H9 (cell line): ENCODE measurements around the gene SFMBT1. TPM values are rescaled to one million over a fixed set of nuclear protein-coding genes. Genes with fewer than 3 reads are reported as not detected.

Experiments used
- DNase-seq: peaks from one replicate; pipeline ENCODE4 v3.0.0-alpha.2; 2017
- H2AFZ ChIP-seq: one replicate; pipeline ENCODE4 v1.6.1; 2013; ENCODE audit warnings: mild to moderate bottlenecking, low read length, control low read depth, moderate library complexity
- H2AK5ac ChIP-seq: 2 replicates; pipeline ENCODE4 v1.6.1; 2013; ENCODE audit warnings: low read length, control low read depth, mixed read lengths; ENCODE audit not compliant: insufficient read length
- H2BK120ac ChIP-seq: one replicate; pipeline ENCODE4 v1.6.1; 2013; ENCODE audit warnings: low read depth, mild to moderate bottlenecking, low read length, control low read depth, inconsistent platforms; ENCODE audit not compliant: poor library complexity, severe bottlenecking
- H2BK12ac ChIP-seq: 2 replicates; pipeline ENCODE4 v1.6.1; 2013; ENCODE audit warnings: low read length, control low read depth, mixed read lengths, low read depth; ENCODE audit not compliant: insufficient read length
- H2BK15ac ChIP-seq: 2 replicates; pipeline ENCODE4 v1.6.1; 2013; ENCODE audit warnings: low read depth, low read length, control low read depth
- H2BK20ac ChIP-seq: one replicate; pipeline ENCODE4 v1.6.1; 2013; ENCODE audit warnings: low read depth, mild to moderate bottlenecking, low read length, control low read depth, inconsistent platforms; ENCODE audit not compliant: poor library complexity, severe bottlenecking
- H2BK5ac ChIP-seq: 2 replicates; pipeline ENCODE4 v1.6.1; 2013; ENCODE audit warnings: low read length, control low read depth, mixed read lengths; ENCODE audit not compliant: insufficient read length
- H3K14ac ChIP-seq: 2 replicates; pipeline ENCODE4 v1.6.1; 2013; ENCODE audit warnings: low read length, control low read depth; ENCODE audit not compliant: insufficient read depth
- H3K18ac ChIP-seq: 2 replicates; pipeline ENCODE4 v1.6.1; 2013; ENCODE audit warnings: low read depth, mild to moderate bottlenecking, mixed read lengths, low read length, control low read depth; ENCODE audit not compliant: insufficient read length
- H3K23ac ChIP-seq: 2 replicates; pipeline ENCODE4 v1.6.1; 2013; ENCODE audit warnings: low read length, control low read depth, mixed read lengths, low read depth; ENCODE audit not compliant: insufficient read length
- H3K23me2 ChIP-seq: 2 replicates; pipeline ENCODE4 v1.6.1; 2013; ENCODE audit warnings: low read depth, mild to moderate bottlenecking, mixed read lengths, low read length, control low read depth; ENCODE audit not compliant: insufficient read length, poor library complexity, severe bottlenecking
- H3K27ac ChIP-seq: 2 replicates; pipeline ENCODE4 v1.5.1; 2013; ENCODE audit warnings: low read length, control low read depth, mixed read lengths, low read depth; ENCODE audit not compliant: insufficient read length
- H3K27me3 ChIP-seq: 2 replicates; pipeline ENCODE4 v1.6.1; 2013; ENCODE audit warnings: low read length, control low read depth, inconsistent platforms; ENCODE audit not compliant: insufficient read depth
- H3K4ac ChIP-seq: 2 replicates; pipeline ENCODE4 v1.6.1; 2013; ENCODE audit warnings: low read depth, mild to moderate bottlenecking, control low read depth, inconsistent platforms, low read length, moderate library complexity
- H3K4me1 ChIP-seq: 2 replicates; pipeline ENCODE4 v1.6.1; 2013; ENCODE audit warnings: low read length, control low read depth, inconsistent platforms; ENCODE audit not compliant: insufficient read depth
- H3K4me2 ChIP-seq: 2 replicates; pipeline ENCODE4 v1.6.1; 2013; ENCODE audit warnings: low read length, control low read depth, mixed read lengths; ENCODE audit not compliant: insufficient read length, insufficient read depth
- H3K56ac ChIP-seq: 2 replicates; pipeline ENCODE4 v1.6.1; 2013; ENCODE audit warnings: low read depth, mild to moderate bottlenecking, mixed read lengths, low read length, control low read depth; ENCODE audit not compliant: insufficient read length
- H3K79me1 ChIP-seq: 2 replicates; pipeline ENCODE4 v1.6.1; 2013; ENCODE audit warnings: low read depth, mild to moderate bottlenecking, moderate library complexity, low read length, control low read depth, inconsistent platforms; ENCODE audit not compliant: insufficient read depth, poor library complexity, severe bottlenecking
- H3K79me2 ChIP-seq: 2 replicates; pipeline ENCODE4 v1.6.1; 2013; ENCODE audit warnings: low read length, control low read depth, inconsistent platforms; ENCODE audit not compliant: insufficient read depth
- H3K9ac ChIP-seq: 2 replicates; pipeline ENCODE4 v1.6.1; 2013; ENCODE audit warnings: low read length, control low read depth, mixed read lengths; ENCODE audit not compliant: insufficient read length; ENCODE audit errors: extremely low read depth
- H3K9me3 ChIP-seq: one replicate; pipeline ENCODE4 v1.6.1; 2013; ENCODE audit warnings: low read depth, low read length, inconsistent platforms; ENCODE audit not compliant: control insufficient read depth
- H3T11ph ChIP-seq: one replicate; pipeline ENCODE4 v1.6.1; 2013; ENCODE audit warnings: mild to moderate bottlenecking, low read length, control low read depth, inconsistent platforms
- H4K20me1 ChIP-seq: one replicate; pipeline ENCODE4 v1.6.1; 2013; ENCODE audit not compliant: control insufficient read depth, insufficient read length, insufficient read depth
- H4K5ac ChIP-seq: 2 replicates; pipeline ENCODE4 v1.6.1; 2013; ENCODE audit warnings: low read depth, mild to moderate bottlenecking, mixed read lengths, low read length, control low read depth; ENCODE audit not compliant: insufficient read length
- H4K8ac ChIP-seq: replicated peaks from 2 replicates; pipeline ENCODE4 v1.6.1; 2013; ENCODE audit warnings: low read length, control low read depth, mixed read lengths, low read depth; ENCODE audit not compliant: insufficient read length
- H4K91ac ChIP-seq: 2 replicates; pipeline ENCODE4 v1.6.1; 2013; ENCODE audit warnings: low read depth, mild to moderate bottlenecking, moderate library complexity, mixed read lengths, low read length, control low read depth; ENCODE audit not compliant: insufficient read length
- H3K27ac Mint-ChIP-seq, 3 experiments: 2 replicates in 2 of 3; 3 replicates in 1 of 3; pipeline ENCODE4 v1.8.0; 2020 to 2021; ENCODE audit warnings: mixed read lengths in 3 of 3, mild to moderate bottlenecking in 1 of 3, moderate library complexity in 1 of 3
- H3K27me3 Mint-ChIP-seq: 2 replicates; pipeline ENCODE4 v1.8.0; 2021; ENCODE audit warnings: low read depth, mild to moderate bottlenecking, moderate library complexity, mixed read lengths
- H3K36me3 Mint-ChIP-seq, 3 experiments: 2 replicates in 2 of 3; 3 replicates in 1 of 3; pipeline ENCODE4 v1.8.0; 2020 to 2021; ENCODE audit warnings: low read depth in 3 of 3, mixed read lengths in 3 of 3; ENCODE audit not compliant: insufficient read depth in 1 of 3
- H3K4me1 Mint-ChIP-seq, 2 experiments: 2 replicates each; pipeline ENCODE4 v1.8.0; 2020; ENCODE audit warnings: mixed read lengths in 2 of 2
- H3K4me3 Mint-ChIP-seq, 2 experiments: 2 replicates in 1 of 2; 3 replicates in 1 of 2; pipeline ENCODE4 v1.8.0; 2020 to 2021; ENCODE audit warnings: mild to moderate bottlenecking in 2 of 2, mixed read lengths in 2 of 2, moderate library complexity in 1 of 2
- H3K9me3 Mint-ChIP-seq, 2 experiments: 2 replicates in 1 of 2; 3 replicates in 1 of 2; pipeline ENCODE4 v1.8.0; 2020; ENCODE audit warnings: mild to moderate bottlenecking in 2 of 2, mixed read lengths in 2 of 2, moderate library complexity in 1 of 2
- WGBS: extraction: QIAGEN DNeasy Blood & Tissue Kit; methylation state at CpG from one replicate; pipeline ENCODE4 v1.1.7; 2013; ENCODE audit warnings: missing lambda C conversion rate, low lambda C conversion rate, mixed read lengths; ENCODE audit not compliant: insufficient read length; ENCODE audit errors: extremely low coverage; 5-methylcytosine and 5-hydroxymethylcytosine counted together
- total RNA-seq: library from RNA; stranded (reverse); gene quantifications from 2 replicates; pipeline ENCODE4 v1.2.1, GENCODE V29; 2021
- TF ChIP-seq, protein P1 (sequence below): fragments of 200-600 bp; sonication (generic); conservative IDR thresholded peaks from 3 replicates; pipeline ENCODE4 v1.8.0; 2021; ENCODE audit warnings: antibody characterized with exemption, mild to moderate bottlenecking

The SFMBT1 gene
- total RNA-seq, 1 experiment from 2014 or later: 15.3 TPM

DNA sequence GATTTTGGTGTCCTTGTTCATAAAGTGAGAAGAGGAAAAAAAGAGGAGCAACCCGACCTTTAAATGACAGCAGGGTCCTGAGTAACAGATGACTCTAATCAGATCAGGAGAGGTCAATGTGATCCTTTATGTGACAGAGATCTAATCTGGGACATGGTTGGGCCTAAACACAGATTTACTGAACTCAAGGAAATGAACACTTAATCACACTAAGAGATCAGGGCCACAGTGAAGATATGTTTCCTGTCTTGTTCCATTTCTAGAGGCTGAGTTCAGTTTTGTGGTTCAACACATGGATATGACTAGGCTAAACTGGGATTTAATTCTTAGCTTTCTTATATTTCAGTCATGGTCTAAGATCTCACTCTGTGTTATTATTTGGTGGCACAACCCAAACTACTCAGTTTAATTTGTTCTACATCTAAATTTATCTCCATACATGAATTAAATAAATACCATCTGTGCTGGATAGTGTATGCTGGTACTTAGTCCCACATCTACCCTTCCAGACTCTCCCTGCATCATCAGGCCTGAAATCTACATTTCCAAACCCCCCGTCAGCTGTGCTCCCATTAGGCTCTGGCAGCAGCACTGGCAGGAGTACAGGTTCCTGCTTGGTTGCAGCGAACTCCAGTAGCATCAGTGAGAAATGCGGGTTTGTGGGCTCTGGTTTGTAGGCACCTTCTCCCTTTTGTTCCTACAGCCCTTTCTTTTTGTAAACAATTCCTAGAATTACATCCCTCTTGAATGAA is 22.6 kb downstream of the SFMBT1 start:
- H3K27me3 Mint-ChIP-seq: no peaks in the 10 kb centered on the region
- no CpG with 5 or more reads among the region's 4 CpGs for WGBS

More for the DNA sequence above, 22.6 kb downstream of the SFMBT1 start:
- Histone ChIP-seq H2BK5ac (no peak overlapping the region), H2BK12ac (no peak overlapping the region), H3K4ac (no peak overlapping the region), H3K56ac (no peak overlapping the region), H3K27ac (no peak overlapping the region), H4K8ac (no peak overlapping the region), H3K23ac (no peak overlapping the region), H3T11ph (no peak overlapping the region), H3K79me1 (no peaks in the 10 kb centered on the region), H4K5ac (no peak overlapping the region), H3K27me3 (no peaks in the 10 kb centered on the region), H2BK15ac (no peak overlapping the region), H3K79me2 (peaks cover under 1% of the 10 kb centered on the region; the same call in 1 of the 2 replicates), H3K4me1 (peaks cover 5% of the 10 kb centered on the region), H3K18ac (no peak overlapping the region), H3K9me3 (no peaks in the 10 kb centered on the region), H2AK5ac (no peak overlapping the region), H2BK20ac (no peak overlapping the region), H3K4me2 (no peak overlapping the region), H3K9ac (no peak overlapping the region), H2BK120ac (no peak overlapping the region), H3K14ac (no peak overlapping the region), H2AFZ (no peak overlapping the region), H3K23me2 (no peaks in the 10 kb centered on the region), H4K20me1 (no peaks in the 10 kb centered on the region), H4K91ac (no peak overlapping the region)
- Mint-ChIP-seq H3K9me3 (no peaks in the 10 kb centered on the region; a peak in 1 of 5 replicates), H3K4me3 (no peak overlapping the region; a peak in 1 of 5 replicates), H3K27ac (no peak overlapping the region), H3K4me1 (peaks cover 26 to 45% of the 10 kb centered on the region in 2 experiments), H3K36me3 (peaks cover 0 to 2% (median 0%) of the 10 kb centered on the region in 3 experiments; a peak in 2 of 7 replicates)
- TF ChIP-seq, protein P1, sequence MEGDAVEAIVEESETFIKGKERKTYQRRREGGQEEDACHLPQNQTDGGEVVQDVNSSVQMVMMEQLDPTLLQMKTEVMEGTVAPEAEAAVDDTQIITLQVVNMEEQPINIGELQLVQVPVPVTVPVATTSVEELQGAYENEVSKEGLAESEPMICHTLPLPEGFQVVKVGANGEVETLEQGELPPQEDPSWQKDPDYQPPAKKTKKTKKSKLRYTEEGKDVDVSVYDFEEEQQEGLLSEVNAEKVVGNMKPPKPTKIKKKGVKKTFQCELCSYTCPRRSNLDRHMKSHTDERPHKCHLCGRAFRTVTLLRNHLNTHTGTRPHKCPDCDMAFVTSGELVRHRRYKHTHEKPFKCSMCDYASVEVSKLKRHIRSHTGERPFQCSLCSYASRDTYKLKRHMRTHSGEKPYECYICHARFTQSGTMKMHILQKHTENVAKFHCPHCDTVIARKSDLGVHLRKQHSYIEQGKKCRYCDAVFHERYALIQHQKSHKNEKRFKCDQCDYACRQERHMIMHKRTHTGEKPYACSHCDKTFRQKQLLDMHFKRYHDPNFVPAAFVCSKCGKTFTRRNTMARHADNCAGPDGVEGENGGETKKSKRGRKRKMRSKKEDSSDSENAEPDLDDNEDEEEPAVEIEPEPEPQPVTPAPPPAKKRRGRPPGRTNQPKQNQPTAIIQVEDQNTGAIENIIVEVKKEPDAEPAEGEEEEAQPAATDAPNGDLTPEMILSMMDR: no peak
- DNase-seq: no peak
